Mesenchymal stem cell (in vitro differentiated cells and primary cell): Measurements from ENCODE around the gene SUGCT.

Experiments
- DNase-seq: peaks from one replicate; pipeline ENCODE4 v3.0.0-alpha.2; 2013
- H2AFZ ChIP-seq: one replicate; pipeline ENCODE4 v1.6.1; 2013; ENCODE audit warnings: low read depth, mild to moderate bottlenecking, control low read depth, inconsistent platforms, low read length, moderate library complexity
- H2AK5ac ChIP-seq: 2 replicates; pipeline ENCODE4 v1.6.1; 2013; ENCODE audit warnings: low read length, moderate library complexity, mild to moderate bottlenecking, inconsistent platforms; ENCODE audit not compliant: severe bottlenecking
- H2BK120ac ChIP-seq: one replicate; pipeline ENCODE4 v1.6.1; 2013; ENCODE audit warnings: low read depth, mild to moderate bottlenecking, inconsistent platforms, low read length, moderate library complexity
- H2BK12ac ChIP-seq, 2 experiments: one replicate each; pipeline ENCODE4 v1.6.1; 2013; ENCODE audit warnings: inconsistent platforms in 2 of 2, low read length in 2 of 2, mild to moderate bottlenecking in 2 of 2, moderate library complexity in 2 of 2, control low read depth in 1 of 2
- H2BK15ac ChIP-seq: one replicate; pipeline ENCODE4 v1.6.1; 2013; ENCODE audit warnings: mild to moderate bottlenecking, low read depth, inconsistent platforms; ENCODE audit not compliant: poor library complexity, severe bottlenecking
- H2BK5ac ChIP-seq: 2 replicates; pipeline ENCODE4 v1.6.1; 2013; ENCODE audit warnings: low read depth, mild to moderate bottlenecking, low read length, control low read depth, inconsistent platforms; ENCODE audit not compliant: poor library complexity, severe bottlenecking
- H3K14ac ChIP-seq, 2 experiments: one replicate each; pipeline ENCODE4 v1.6.1; 2013; ENCODE audit warnings: inconsistent platforms in 2 of 2, low read length in 2 of 2, control low read depth in 1 of 2, mild to moderate bottlenecking in 1 of 2, moderate library complexity in 1 of 2
- H3K18ac ChIP-seq, 2 experiments: one replicate each; pipeline ENCODE4 v1.6.1; 2013; ENCODE audit warnings: inconsistent platforms in 2 of 2, low read length in 2 of 2, control low read depth in 1 of 2, low read depth in 1 of 2, mild to moderate bottlenecking in 1 of 2
- H3K23ac ChIP-seq, 2 experiments: one replicate each; pipeline ENCODE4 v1.6.1; 2013; ENCODE audit warnings: inconsistent platforms in 2 of 2, low read length in 2 of 2, mild to moderate bottlenecking in 2 of 2, moderate library complexity in 2 of 2, control low read depth in 1 of 2
- H3K27ac ChIP-seq: 2 replicates; pipeline ENCODE4 v1.5.1; 2013; ENCODE audit warnings: mild to moderate bottlenecking, moderate library complexity, low read length, control low read depth, inconsistent platforms; ENCODE audit not compliant: poor library complexity, severe bottlenecking
- H3K27me3 ChIP-seq, 2 experiments: 2 replicates each; pipeline versions ENCODE4 v1.6.1 to v1.7.0; 2013; ENCODE audit warnings: low read length in 2 of 2, mild to moderate bottlenecking in 2 of 2, moderate library complexity in 2 of 2, control low read depth in 1 of 2, inconsistent platforms in 1 of 2; ENCODE audit not compliant: control insufficient read depth in 1 of 2, insufficient read depth in 1 of 2
- H3K36me3 ChIP-seq, 2 experiments: 2 replicates each; pipeline versions ENCODE4 v1.6.1 to v1.7.0; 2013; ENCODE audit warnings: low read length in 2 of 2, control low read depth in 1 of 2, inconsistent platforms in 1 of 2, low read depth in 1 of 2, mild to moderate bottlenecking in 1 of 2; ENCODE audit not compliant: insufficient read depth in 2 of 2, control insufficient read depth in 1 of 2
- H3K4ac ChIP-seq, 2 experiments: one replicate each; pipeline ENCODE4 v1.6.1; 2013; ENCODE audit warnings: inconsistent platforms in 2 of 2, low read length in 2 of 2, mild to moderate bottlenecking in 2 of 2, moderate library complexity in 2 of 2, control low read depth in 1 of 2, low read depth in 1 of 2
- H3K4me1 ChIP-seq: 2 replicates; pipeline ENCODE4 v1.6.1; 2013; ENCODE audit warnings: low read depth, low read length, control low read depth; ENCODE audit not compliant: control insufficient read depth, insufficient read depth
- H3K4me2 ChIP-seq: 2 replicates; pipeline ENCODE4 v1.6.1; 2013; ENCODE audit warnings: low read length, mild to moderate bottlenecking, inconsistent platforms; ENCODE audit not compliant: poor library complexity, severe bottlenecking
- H3K4me3 ChIP-seq, 2 experiments: 2 replicates each; pipeline versions ENCODE4 v1.5.1 to v1.7.0; 2013; ENCODE audit warnings: low read length in 2 of 2, mild to moderate bottlenecking in 2 of 2, control low read depth in 1 of 2, low read depth in 1 of 2; ENCODE audit not compliant: insufficient read depth in 1 of 2
- H3K79me1 ChIP-seq: replicated peaks from 2 replicates; pipeline ENCODE4 v1.6.1; 2013; ENCODE audit warnings: mild to moderate bottlenecking, control low read depth, low read length, inconsistent platforms; ENCODE audit not compliant: poor library complexity, severe bottlenecking
- H3K9ac ChIP-seq: 2 replicates; pipeline ENCODE4 v1.7.0; 2013; ENCODE audit warnings: mild to moderate bottlenecking, low read length, moderate library complexity
- H3K9me3 ChIP-seq: 2 replicates; pipeline ENCODE4 v1.7.0; 2013; ENCODE audit warnings: mild to moderate bottlenecking, low read length; ENCODE audit not compliant: control insufficient read depth
- H4K8ac ChIP-seq: one replicate; pipeline ENCODE4 v1.6.1; 2013; ENCODE audit warnings: inconsistent platforms, mild to moderate bottlenecking, low read length, moderate library complexity
- H4K91ac ChIP-seq: one replicate; pipeline ENCODE4 v1.6.1; 2013; ENCODE audit warnings: mild to moderate bottlenecking, low read length, inconsistent platforms
- WGBS: methylation state at CpG from one replicate; pipeline ENCODE4 v1.1.7; 2013; ENCODE audit warnings: mixed read lengths; 5-methylcytosine and 5-hydroxymethylcytosine counted together

SUGCT gene

GRCh38 chr7:40156988-40157387 is 22.2 kb downstream of the SUGCT start:
- peaks cover 2% of the 10 kb centered on the region for H3K79me1 ChIP-seq
- no peak overlapping the region for H3K9ac ChIP-seq
- no peak overlapping the region for H2BK15ac ChIP-seq
- no peak for DNase-seq
- H2BK12ac ChIP-seq: no peak overlapping the region
- no peak overlapping the region for H3K14ac ChIP-seq
- WGBS: 89% methylated on average over 4 of the region's 4 CpGs
- no peak overlapping the region for H3K4me2 ChIP-seq
- no peak overlapping the region for H3K18ac ChIP-seq
- H3K4me1 ChIP-seq: no peaks in the 10 kb centered on the region
- no peak overlapping the region for H3K4ac ChIP-seq
- H4K8ac ChIP-seq: no peak overlapping the region
- no peak overlapping the region for H3K4me3 ChIP-seq
- H3K36me3 ChIP-seq: no peaks in the 10 kb centered on the region
- no peak overlapping the region for H2AFZ ChIP-seq
- no peak overlapping the region for H2BK5ac ChIP-seq
- no peak overlapping the region for H2BK120ac ChIP-seq
- no peak overlapping the region for H2AK5ac ChIP-seq
- no peaks in the 10 kb centered on the region for H3K9me3 ChIP-seq
- no peak overlapping the region for H3K27ac ChIP-seq
- H3K23ac ChIP-seq: no peak overlapping the region
- H4K91ac ChIP-seq: no peak overlapping the region
- H3K27me3 ChIP-seq: no peaks in the 10 kb centered on the region

GRCh38 chr7:40162516-40162915 is 27.7 kb downstream of the SUGCT start:
- Histone ChIP-seq H3K9ac (no peak overlapping the region), H3K14ac (no peak overlapping the region), H2BK12ac (no peak overlapping the region), H3K79me1 (no peaks in the 10 kb centered on the region), H4K8ac (no peak overlapping the region), H4K91ac (no peak overlapping the region), H2AFZ (no peak overlapping the region), H3K9me3 (no peaks in the 10 kb centered on the region), H3K27me3 (no peaks in the 10 kb centered on the region), H3K18ac (no peak overlapping the region), H3K36me3 (no peaks in the 10 kb centered on the region), H2BK5ac (no peak overlapping the region), H3K4me2 (no peak overlapping the region), H3K4ac (no peak overlapping the region), H2BK15ac (no peak overlapping the region), H3K23ac (no peak overlapping the region), H2AK5ac (no peak overlapping the region), H3K4me1 (no peaks in the 10 kb centered on the region), H3K27ac (no peak overlapping the region), H2BK120ac (no peak overlapping the region), H3K4me3 (no peak overlapping the region)
- DNase-seq: no peak
- WGBS: 85% methylated on average over 2 of the region's 2 CpGs

- Histone ChIP-seq H3K18ac (no peak overlapping the region), H3K23ac (no peak overlapping the region), H4K8ac (no peak overlapping the region), H3K4me1 (no peaks in the 10 kb centered on the region), H2BK5ac (no peak overlapping the region), H3K27me3 (no peaks in the 10 kb centered on the region), H3K27ac (no peak overlapping the region), H2AK5ac (no peak overlapping the region), H3K9me3 (no peaks in the 10 kb centered on the region), H2BK15ac (no peak overlapping the region), H3K4ac (no peak overlapping the region), H3K9ac (no peak overlapping the region), H4K91ac (no peak overlapping the region), H2BK120ac (no peak overlapping the region), H3K14ac (no peak overlapping the region), H2AFZ (no peak overlapping the region), H3K4me2 (no peak overlapping the region), H3K4me3 (no peak overlapping the region), H3K36me3 (no peaks in the 10 kb centered on the region), H2BK12ac (no peak overlapping the region), H3K79me1 (no peaks in the 10 kb centered on the region)
- WGBS: 38% methylated on average over 1 of the region's 1 CpG
- DNase-seq: no peak
Measured at GRCh38 chr7:40165216-40165615, 30.4 kb downstream of the SUGCT start.

GRCh38 chr7:40167291-40167690 is 32.5 kb downstream of the SUGCT start:
- Histone ChIP-seq H3K4me2 (no peak overlapping the region), H3K27me3 (no peaks in the 10 kb centered on the region), H2AFZ (no peak overlapping the region), H3K23ac (no peak overlapping the region), H3K4me1 (no peaks in the 10 kb centered on the region), H2AK5ac (no peak overlapping the region), H2BK120ac (no peak overlapping the region), H2BK12ac (no peak overlapping the region), H3K18ac (no peak overlapping the region), H3K4me3 (no peak overlapping the region), H3K36me3 (no peaks in the 10 kb centered on the region), H3K79me1 (no peaks in the 10 kb centered on the region), H3K27ac (no peak overlapping the region), H3K9ac (no peak overlapping the region), H4K8ac (no peak overlapping the region), H4K91ac (no peak overlapping the region), H3K4ac (no peak overlapping the region), H2BK5ac (no peak overlapping the region), H3K9me3 (no peaks in the 10 kb centered on the region), H2BK15ac (no peak overlapping the region), H3K14ac (no peak overlapping the region)
- 92% methylated on average over 3 of the region's 3 CpGs for WGBS
- no peak for DNase-seq
